Activated T-cell treated with anti-CD3 and anti-CD28 coated beads for 4 hours (primary cell): ENCODE measurements around the gene ZNF439.
"Not testable (repeated sequence)": the region's sequence is repeated elsewhere in the genome, so short reads cannot be mapped to it uniquely, and the experiment has no call there.

Experiments used
- DNase-seq: peaks from one replicate; pipeline ENCODE4 v3.0.0-alpha.2; 2020

ZNF439 gene

GRCh38 chr19:11848594-11849469 is at the start of gene ZNF439:
Gene ZNF439, plus strand, starts transcription at chr19:11848726. Its CDS starts 142 bp downstream, at chr19:11848868.
- DNase-seq = peak; percentile 83

- DNase-seq = no peak
These were observed 42.0 kb upstream of the ZNF439 start for GRCh38 chr19:11806354-11807098.

- no peak for DNase-seq
These were observed 41.5 kb upstream of the ZNF439 start for GRCh38 chr19:11807099-11807380.

GRCh38 chr19:11813703-11814028 is 34.9 kb upstream of the ZNF439 start:
- DNase-seq = no peak

- DNase-seq = peak; percentile 75
These were observed 34.4 kb upstream of the ZNF439 start, which contains the start of gene ZNF440 for GRCh38 chr19:11814029-11814699. Gene ZNF440, plus strand, starts transcription at chr19:11814273. Its CDS starts 175 bp downstream, at chr19:11814448.

- DNase-seq = no peak
These were observed 33.9 kb upstream of the ZNF439 start for GRCh38 chr19:11814700-11815035.

GRCh38 chr19:11821474-11822109 is 26.9 kb upstream of the ZNF439 start:
- no peak for DNase-seq

- DNase-seq = not testable (repeated sequence)
These were observed 19.3 kb upstream of the ZNF439 start for GRCh38 chr19:11828957-11829876.

- no peak for DNase-seq
These were observed 16.1 kb upstream of the ZNF439 start for GRCh38 chr19:11832253-11832912.

GRCh38 chr19:11833541-11833940 is 15.0 kb upstream of the ZNF439 start:
- no peak for DNase-seq

GRCh38 chr19:11835626-11836066 is 12.9 kb upstream of the ZNF439 start:
- not testable (repeated sequence) for DNase-seq

- no peak for DNase-seq
These were observed 4.8 kb upstream of the ZNF439 start for GRCh38 chr19:11843722-11844121.

- not testable (repeated sequence) for DNase-seq
These were observed 911 bp upstream of the ZNF439 start for GRCh38 chr19:11847615-11848014.

- DNase-seq = no peak
These were observed 329 bp upstream of the ZNF439 start for GRCh38 chr19:11848200-11848593.

GRCh38 chr19:11850289-11850688 is 1.8 kb downstream of the ZNF439 start:
- DNase-seq = not testable (repeated sequence)

GRCh38 chr19:11853358-11853757 is 4.8 kb downstream of the ZNF439 start:
- DNase-seq = no peak

GRCh38 chr19:11856596-11857250 is 8.2 kb downstream of the ZNF439 start:
- DNase-seq = no peak

- no peak for DNase-seq
These were observed 12.2 kb downstream of the ZNF439 start for GRCh38 chr19:11860721-11861120.

- DNase-seq = no peak
These were observed 12.8 kb downstream of the ZNF439 start for GRCh38 chr19:11861301-11861700.

- DNase-seq = not testable (repeated sequence)
These were observed 19.2 kb downstream of the ZNF439 start for GRCh38 chr19:11867766-11868165.

- DNase-seq = no peak
These were observed 19.7 kb downstream of the ZNF439 start for GRCh38 chr19:11868188-11868587.
